ENCODE measurements around the gene BNIP5.
"Not testable (repeated sequence)": the region's sequence is repeated elsewhere in the genome, so short reads cannot be mapped to it uniquely, and the experiment has no call there.

GRCh38 chr6:36363371-36363752, 26.7 kb upstream of the BNIP5 start:
- not testable (repeated sequence) for TF ChIP-seq EZH2 (IDR thresholded peaks at IDR 0.05); POLR2AphosphoS5 (IDR thresholded peaks at IDR 0.05; ENCODE audit: borderline replicate concordance, low read depth, low read length)
